ENCODE results near the gene CMTM6.

The CMTM6 gene

GRCh38 chr3:32499585-32499984 lies 3.1 kb downstream of the CMTM6 start:
- DNase-seq (ENCODE audit: low read depth), result no peak
- no peak overlapping the region for H3K4me3 ChIP-seq (ENCODE audit: low read length)
- H3K36me3 ChIP-seq (ENCODE audit: control insufficient read depth, insufficient read depth, low read length, severe bottlenecking), result peaks cover 2% of the 10 kb centered on the region
- no peaks in the 10 kb centered on the region for H3K9me3 ChIP-seq (ENCODE audit: control insufficient read depth, low read length)
- no peaks in the 10 kb centered on the region for H3K27me3 ChIP-seq (replicated peaks; ENCODE audit: control insufficient read depth, insufficient read depth, low read length)
- peaks cover 12% of the 10 kb centered on the region for H3K4me1 ChIP-seq (ENCODE audit: control insufficient read depth, insufficient read depth, low read length)
- no peak overlapping the region for H3K9ac ChIP-seq (ENCODE audit: low read length)

DNA sequence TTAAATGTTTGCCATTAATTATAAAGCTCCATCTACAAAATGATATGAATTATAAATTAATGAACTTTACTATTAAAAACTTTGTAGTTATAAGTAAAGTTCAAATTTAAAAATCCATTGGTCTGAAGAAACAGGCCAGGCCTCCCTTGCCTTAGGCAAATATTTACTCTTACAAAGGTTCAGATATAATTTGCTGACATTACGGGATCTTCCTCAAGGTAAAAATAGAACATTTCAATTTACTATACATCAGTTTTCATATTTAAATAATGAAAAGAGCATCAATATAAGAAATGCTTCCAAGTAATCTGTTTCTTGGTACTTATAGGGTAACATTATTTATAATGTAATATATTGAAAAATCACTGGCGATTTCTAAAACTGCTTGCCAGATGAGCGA lies 3.7 kb downstream of the CMTM6 start:
- Histone ChIP-seq H3K36me3 (ENCODE audit: control insufficient read depth, insufficient read depth, low read length, severe bottlenecking) (peaks cover 2% of the 10 kb centered on the region), H3K9me3 (ENCODE audit: control insufficient read depth, low read length) (no peaks in the 10 kb centered on the region), H3K4me3 (ENCODE audit: low read length) (no peak overlapping the region), H3K27me3 (replicated peaks; ENCODE audit: control insufficient read depth, insufficient read depth, low read length) (no peaks in the 10 kb centered on the region), H3K4me1 (ENCODE audit: control insufficient read depth, insufficient read depth, low read length) (peaks cover 14% of the 10 kb centered on the region), H3K9ac (ENCODE audit: low read length) (no peak overlapping the region)
- DNase-seq (ENCODE audit: low read depth), result no peak

DNA sequence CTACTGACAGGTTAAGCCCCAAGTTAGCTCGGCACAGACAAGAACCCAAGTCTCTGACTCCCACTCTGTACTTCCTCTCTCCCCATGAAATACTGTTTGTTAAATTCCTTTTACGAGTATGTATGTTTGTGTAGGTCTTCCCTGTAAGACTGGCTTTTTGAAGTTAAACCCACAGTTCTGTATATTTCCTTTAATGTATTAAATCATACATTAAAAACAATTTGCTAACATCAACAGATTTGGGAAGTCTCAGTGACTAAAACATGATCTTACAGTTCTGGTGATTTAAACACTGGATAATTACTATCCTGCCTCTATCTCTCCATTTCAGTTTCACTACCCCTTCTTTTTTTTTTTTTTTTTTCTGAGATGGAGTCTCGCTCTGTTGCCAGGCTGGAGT lies 4.4 kb downstream of the CMTM6 start:
- Histone ChIP-seq H3K4me1 (ENCODE audit: control insufficient read depth, insufficient read depth, low read length) (peaks cover 21% of the 10 kb centered on the region), H3K36me3 (ENCODE audit: control insufficient read depth, insufficient read depth, low read length, severe bottlenecking) (peaks cover 2% of the 10 kb centered on the region), H3K9ac (ENCODE audit: low read length) (no peak overlapping the region), H3K4me3 (ENCODE audit: low read length) (no peak overlapping the region), H3K9me3 (ENCODE audit: control insufficient read depth, low read length) (no peaks in the 10 kb centered on the region), H3K27me3 (replicated peaks; ENCODE audit: control insufficient read depth, insufficient read depth, low read length) (no peaks in the 10 kb centered on the region)
- DNase-seq (ENCODE audit: low read depth), result no peak

DNA sequence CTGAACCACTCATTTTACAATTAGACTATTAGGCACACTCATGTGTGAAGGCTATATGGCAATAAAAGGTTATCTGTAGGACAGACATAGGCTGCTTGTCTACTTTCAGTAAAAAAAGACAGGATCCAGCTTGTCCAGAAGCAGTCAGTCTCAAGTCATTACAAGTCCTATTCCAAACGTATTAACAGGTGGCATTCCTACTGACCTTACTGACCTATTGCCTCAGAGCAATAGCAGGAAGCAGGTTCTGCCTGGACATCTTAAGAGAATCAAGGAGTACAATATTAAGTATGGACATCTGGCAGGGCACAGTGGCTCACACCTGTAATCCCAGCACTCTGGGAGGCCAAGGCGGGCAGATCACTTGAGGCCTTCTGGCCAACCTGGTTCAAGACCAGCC lies 7.0 kb downstream of the CMTM6 start:
- no peaks in the 10 kb centered on the region for H3K9me3 ChIP-seq (ENCODE audit: control insufficient read depth, low read length)
- DNase-seq (ENCODE audit: low read depth), result no peak
- H3K4me3 ChIP-seq (ENCODE audit: low read length), result no peak overlapping the region
- no peaks in the 10 kb centered on the region for H3K27me3 ChIP-seq (replicated peaks; ENCODE audit: control insufficient read depth, insufficient read depth, low read length)
- H3K36me3 ChIP-seq (ENCODE audit: control insufficient read depth, insufficient read depth, low read length, severe bottlenecking), result peaks cover 16% of the 10 kb centered on the region
- peaks cover 21% of the 10 kb centered on the region for H3K4me1 ChIP-seq (ENCODE audit: control insufficient read depth, insufficient read depth, low read length)
- no peak overlapping the region for H3K9ac ChIP-seq (ENCODE audit: low read length)

GRCh38 chr3:32495085-32495484 lies 7.6 kb downstream of the CMTM6 start:
- Histone ChIP-seq H3K4me3 (ENCODE audit: low read length) (no peak overlapping the region), H3K4me1 (ENCODE audit: control insufficient read depth, insufficient read depth, low read length) (peaks cover 18% of the 10 kb centered on the region), H3K36me3 (ENCODE audit: control insufficient read depth, insufficient read depth, low read length, severe bottlenecking) (peaks cover 16% of the 10 kb centered on the region), H3K9ac (ENCODE audit: low read length) (no peak overlapping the region), H3K9me3 (ENCODE audit: control insufficient read depth, low read length) (no peaks in the 10 kb centered on the region), H3K27me3 (replicated peaks; ENCODE audit: control insufficient read depth, insufficient read depth, low read length) (no peaks in the 10 kb centered on the region)
- DNase-seq (ENCODE audit: low read depth), result no peak

DNA sequence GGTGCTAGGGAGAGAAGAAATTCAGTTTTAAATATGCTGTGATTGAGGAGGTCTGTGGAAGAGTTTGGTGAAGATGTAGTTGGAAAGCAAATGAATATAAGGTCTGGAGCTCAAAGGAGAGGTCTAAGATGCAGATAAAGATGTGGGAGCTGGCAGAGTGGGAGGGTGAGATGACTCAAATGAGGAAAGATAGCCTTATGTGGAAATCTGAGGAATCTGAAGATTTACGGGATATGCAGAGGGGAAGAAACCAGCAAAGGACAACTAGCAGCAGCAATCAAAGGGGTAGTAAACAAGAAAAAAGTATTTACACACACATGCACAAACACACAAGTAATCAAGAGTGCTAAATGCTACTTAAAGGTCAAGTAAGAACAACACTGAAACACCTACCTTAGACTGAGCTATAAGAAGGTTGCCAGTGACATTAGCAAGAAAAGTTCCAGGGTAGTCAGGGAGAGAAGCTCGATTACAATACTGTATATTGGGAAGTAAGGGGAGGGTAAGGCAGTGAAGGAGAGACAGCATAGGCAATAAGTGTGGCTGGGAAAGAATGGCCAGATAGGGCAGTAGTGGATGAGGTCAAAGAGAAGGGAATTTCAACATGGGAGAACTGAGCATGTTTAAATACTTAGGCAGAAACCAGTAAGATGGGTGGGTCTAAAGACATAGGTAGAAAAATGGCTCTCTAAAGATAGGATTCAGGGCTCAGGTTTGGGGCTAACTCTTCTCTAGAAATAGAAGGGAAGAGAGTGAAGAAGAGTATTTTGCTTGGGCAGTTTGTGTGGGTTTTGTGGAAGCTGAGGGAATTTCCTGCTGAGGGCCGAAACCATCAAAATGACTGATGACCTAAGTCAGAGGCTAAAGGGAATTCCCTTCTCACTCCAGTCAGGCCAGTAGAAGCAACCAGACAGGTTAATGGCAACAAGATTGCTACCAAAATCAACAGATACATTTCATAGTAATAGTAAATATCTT lies 8.9 kb downstream of the CMTM6 start:
- no peak overlapping the region for H3K4me3 ChIP-seq (ENCODE audit: low read length)
- peaks cover 14% of the 10 kb centered on the region for H3K36me3 ChIP-seq (ENCODE audit: control insufficient read depth, insufficient read depth, low read length, severe bottlenecking)
- no peak for DNase-seq (ENCODE audit: low read depth)
- peaks cover 18% of the 10 kb centered on the region for H3K4me1 ChIP-seq (ENCODE audit: control insufficient read depth, insufficient read depth, low read length)
- H3K27me3 ChIP-seq (replicated peaks; ENCODE audit: control insufficient read depth, insufficient read depth, low read length), result no peaks in the 10 kb centered on the region
- H3K9ac ChIP-seq (ENCODE audit: low read length), result no peak overlapping the region
- no peaks in the 10 kb centered on the region for H3K9me3 ChIP-seq (ENCODE audit: control insufficient read depth, low read length)

- Histone ChIP-seq H3K9me3 (ENCODE audit: control insufficient read depth, low read length) (no peaks in the 10 kb centered on the region), H3K36me3 (ENCODE audit: control insufficient read depth, insufficient read depth, low read length, severe bottlenecking) (peaks cover 19% of the 10 kb centered on the region), H3K9ac (ENCODE audit: low read length) (no peak overlapping the region), H3K27me3 (replicated peaks; ENCODE audit: control insufficient read depth, insufficient read depth, low read length) (no peaks in the 10 kb centered on the region), H3K4me3 (ENCODE audit: low read length) (no peak overlapping the region), H3K4me1 (ENCODE audit: control insufficient read depth, insufficient read depth, low read length) (peaks cover 26% of the 10 kb centered on the region)
- no peak for DNase-seq (ENCODE audit: low read depth)
Observed at GRCh38 chr3:32492684-32493436, 9.8 kb downstream of the CMTM6 start.

DNA sequence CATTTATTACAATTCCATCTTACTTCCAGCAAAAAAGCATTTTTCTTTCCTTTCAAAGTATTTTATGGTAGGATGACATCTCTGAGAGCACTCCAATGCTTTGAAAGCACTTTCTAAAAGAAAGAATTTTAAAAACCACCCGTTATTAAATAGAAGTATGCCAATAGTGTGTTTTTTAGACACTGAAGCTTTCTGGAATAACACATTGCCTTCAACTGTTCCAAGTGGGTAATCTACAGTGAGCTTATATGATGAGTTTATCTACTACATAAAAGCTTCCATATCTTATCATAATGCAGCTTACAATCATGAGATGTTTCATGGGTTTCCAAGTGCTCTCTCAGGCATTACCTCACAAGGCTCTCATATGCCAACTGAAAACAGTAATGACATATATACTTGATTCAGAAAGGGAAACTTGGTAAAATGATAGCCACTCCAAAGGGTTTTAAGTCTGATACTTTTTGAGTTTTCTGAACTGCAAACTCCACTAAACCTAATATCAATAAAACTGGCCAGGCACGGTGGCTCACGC lies 14.1 kb downstream of the CMTM6 start:
- Histone ChIP-seq H3K4me1 (ENCODE audit: control insufficient read depth, insufficient read depth, low read length) (peaks cover 26% of the 10 kb centered on the region), H3K27me3 (replicated peaks; ENCODE audit: control insufficient read depth, insufficient read depth, low read length) (no peaks in the 10 kb centered on the region), H3K4me3 (ENCODE audit: low read length) (no peak overlapping the region), H3K9me3 (ENCODE audit: control insufficient read depth, low read length) (no peaks in the 10 kb centered on the region), H3K9ac (ENCODE audit: low read length) (no peak overlapping the region), H3K36me3 (ENCODE audit: control insufficient read depth, insufficient read depth, low read length, severe bottlenecking) (peaks cover 48% of the 10 kb centered on the region)
- DNase-seq (ENCODE audit: low read depth), result no peak

- no peaks in the 10 kb centered on the region for H3K9me3 ChIP-seq (ENCODE audit: control insufficient read depth, low read length)
- H3K27me3 ChIP-seq (replicated peaks; ENCODE audit: control insufficient read depth, insufficient read depth, low read length), result no peaks in the 10 kb centered on the region
- H3K9ac ChIP-seq (ENCODE audit: low read length), result no peak overlapping the region
- H3K36me3 ChIP-seq (ENCODE audit: control insufficient read depth, insufficient read depth, low read length, severe bottlenecking), result peaks cover 54% of the 10 kb centered on the region
- H3K4me3 ChIP-seq (ENCODE audit: low read length), result no peak overlapping the region
- peaks cover 20% of the 10 kb centered on the region for H3K4me1 ChIP-seq (ENCODE audit: control insufficient read depth, insufficient read depth, low read length)
- DNase-seq (ENCODE audit: low read depth), result peak; percentile 67
Observed at GRCh38 chr3:32487781-32488473, 14.7 kb downstream of the CMTM6 start.

- peaks cover 54% of the 10 kb centered on the region for H3K36me3 ChIP-seq (ENCODE audit: control insufficient read depth, insufficient read depth, low read length, severe bottlenecking)
- H3K9ac ChIP-seq (ENCODE audit: low read length), result no peak overlapping the region
- H3K27me3 ChIP-seq (replicated peaks; ENCODE audit: control insufficient read depth, insufficient read depth, low read length), result no peaks in the 10 kb centered on the region
- no peak overlapping the region for H3K4me3 ChIP-seq (ENCODE audit: low read length)
- H3K4me1 ChIP-seq (ENCODE audit: control insufficient read depth, insufficient read depth, low read length), result peaks cover 29% of the 10 kb centered on the region
- no peaks in the 10 kb centered on the region for H3K9me3 ChIP-seq (ENCODE audit: control insufficient read depth, low read length)
- no peak for DNase-seq (ENCODE audit: low read depth)
Observed at GRCh38 chr3:32484436-32484835, 18.2 kb downstream of the CMTM6 start.

DNA sequence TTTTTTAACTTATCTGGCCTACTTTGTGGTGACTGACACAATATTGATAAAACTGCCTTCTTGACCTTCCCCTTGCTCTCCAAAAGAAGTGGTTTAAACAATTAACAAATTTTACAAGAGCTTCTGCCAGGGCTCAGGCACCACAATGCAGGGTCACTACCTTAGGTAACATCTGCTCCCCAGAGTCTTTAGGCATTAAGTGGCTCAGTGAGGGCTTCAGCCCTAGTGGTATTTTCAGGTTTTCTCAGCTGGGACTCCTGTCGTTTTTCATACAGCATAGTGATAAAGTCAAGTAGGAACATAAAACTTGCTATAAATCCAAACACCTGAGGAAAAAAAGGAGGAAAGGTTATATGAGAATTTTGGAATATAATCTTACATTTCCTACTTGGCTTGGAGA lies 18.9 kb downstream of the CMTM6 start:
- H3K9me3 ChIP-seq (ENCODE audit: control insufficient read depth, low read length), result no peaks in the 10 kb centered on the region
- H3K36me3 ChIP-seq (ENCODE audit: control insufficient read depth, insufficient read depth, low read length, severe bottlenecking), result peaks cover 54% of the 10 kb centered on the region
- H3K9ac ChIP-seq (ENCODE audit: low read length), result no peak overlapping the region

More for the DNA sequence above, 18.9 kb downstream of the CMTM6 start:
- H3K4me3 ChIP-seq (ENCODE audit: low read length), result no peak overlapping the region
- no peak for DNase-seq (ENCODE audit: low read depth)
- H3K27me3 ChIP-seq (replicated peaks; ENCODE audit: control insufficient read depth, insufficient read depth, low read length), result no peaks in the 10 kb centered on the region
- H3K4me1 ChIP-seq (ENCODE audit: control insufficient read depth, insufficient read depth, low read length), result peaks cover 29% of the 10 kb centered on the region
